Liver (tissue), 3 donors: ENCODE results near the gene TPSD1.

Source experiments
- CTCF ChIP-seq: fragments of 150-350 bp; IDR thresholded peaks from 2 replicates; pipeline ENCODE4 v1.5.1; 2017; ENCODE audit warnings: improper control_type of control experiment, low read depth, low read length; ENCODE audit not compliant: missing input control
- RXRA ChIP-seq, 2 donors: IDR thresholded peaks; 2 replicates each; pipeline ENCODE4 v1.6.1; 2017 to 2018; ENCODE audit warnings: antibody characterized with exemption in 2 of 2, mild to moderate bottlenecking in 1 of 2
- YY1 ChIP-seq: IDR thresholded peaks from 2 replicates; pipeline ENCODE4 v1.6.1; 2016; ENCODE audit warnings: antibody characterized with exemption, mild to moderate bottlenecking
- donor health status: healthy.
- donor health status: healthy.

GRCh38 chr16:1211451-1212268 lies 44.2 kb upstream of the TPSD1 start:
- TF ChIP-seq YY1 (no peak), CTCF (no peak), RXRA (IDR thresholded peaks at IDR 0.05) (no peak)
